Suprapubic skin (tissue), 4 donors: Measurements from ENCODE around the gene SLC30A1. TPM values are rescaled to one million over a fixed set of nuclear protein-coding genes. Genes with fewer than 3 reads are reported as not detected.

Experiments
- DNase-seq, 2 donors: peaks; one replicate each; pipeline ENCODE4 v3.0.0-alpha.2; 2019; ENCODE audit warnings: low spot score in 2 of 2
- H3K27ac ChIP-seq: fragments of 200-600 bp; sonication (generic); one replicate; pipeline ENCODE4 v1.5.1; 2019
- H3K27me3 ChIP-seq: fragments of 200-600 bp; sonication (generic); one replicate; pipeline ENCODE4 v1.5.1; 2019
- H3K36me3 ChIP-seq: fragments of 200-600 bp; sonication (generic); one replicate; pipeline ENCODE4 v1.5.1; 2019
- H3K4me1 ChIP-seq: fragments of 200-600 bp; sonication (generic); one replicate; pipeline ENCODE4 v1.5.1; 2019
- H3K4me3 ChIP-seq: fragments of 200-600 bp; sonication (generic); one replicate; pipeline ENCODE4 v1.5.1; 2019; ENCODE audit warnings: mild to moderate bottlenecking
- H3K9me3 ChIP-seq: fragments of 200-600 bp; sonication (generic); one replicate; pipeline ENCODE4 v1.5.1; 2019
- CTCF ChIP-seq, 2 donors: fragments of 200-600 bp in 1 of 2; fragments of 450-650 bp in 1 of 2; sonication (generic) in 1 of 2; IDR thresholded peaks; one replicate each; pipeline ENCODE4 v1.5.1; 2016 to 2019; ENCODE audit warnings: antibody characterized with exemption in 2 of 2, mild to moderate bottlenecking in 1 of 2, moderate library complexity in 1 of 2
- EP300 ChIP-seq: sonication (generic); formaldehyde crosslinking; IDR thresholded peaks from one replicate; pipeline ENCODE4 v1.6.1; 2017; ENCODE audit warnings: antibody characterized with exemption
- POLR2A ChIP-seq, 2 donors: fragments of 450-650 bp; IDR thresholded peaks; one replicate each; pipeline ENCODE4 v1.6.1; 2017; ENCODE audit warnings: antibody characterized with exemption in 2 of 2, mild to moderate bottlenecking in 2 of 2, moderate library complexity in 2 of 2
- POLR2AphosphoS5 ChIP-seq, 3 donors: sonication (generic); formaldehyde crosslinking; IDR thresholded peaks; one replicate each; pipeline ENCODE4 v1.6.1; 2017; ENCODE audit warnings: antibody characterized with exemption in 3 of 3
- WGBS: methylation state at CpG from one replicate; pipeline ENCODE4 v1.1.5; 2018; 5-methylcytosine and 5-hydroxymethylcytosine counted together
- total RNA-seq, 4 donors: library from RNA; depleted of rRNA; stranded (reverse); fragments of >200 nt; gene quantifications; one replicate each; pipeline ENCODE4 v1.1.0, GENCODE V29; 2016

SLC30A1 gene
- total RNA-seq, 4 donors from 2014 or later: 8.9 to 42.5 (median 29.8) TPM

GRCh38 chr1:211603713-211604112 lies 24.8 kb upstream of the SLC30A1 start:
- H3K27ac ChIP-seq: no peak overlapping the region
- H3K9me3 ChIP-seq: no peaks in the 10 kb centered on the region
- no peak for DNase-seq
- TF ChIP-seq POLR2A (IDR thresholded peaks at IDR 0.05) (no peak), POLR2AphosphoS5 (IDR thresholded peaks at IDR 0.05) (no peak), CTCF (IDR thresholded peaks at IDR 0.05) (no peak), EP300 (no peak)
- no peaks in the 10 kb centered on the region for H3K27me3 ChIP-seq
- H3K36me3 ChIP-seq: no peaks in the 10 kb centered on the region
- no peak overlapping the region for H3K4me3 ChIP-seq
- 100% methylated on average over 1 of the region's 1 CpG for WGBS
- peaks cover 19% of the 10 kb centered on the region for H3K4me1 ChIP-seq

- no peak overlapping the region for H3K27ac ChIP-seq
- H3K4me3 ChIP-seq: no peak overlapping the region
- WGBS: 75% methylated on average over 3 of the region's 3 CpGs
These were observed 24.3 kb upstream of the SLC30A1 start for GRCh38 chr1:211603191-211603701.

GRCh38 chr1:211601982-211602670 lies 23.2 kb upstream of the SLC30A1 start:
- H3K27me3 ChIP-seq: no peaks in the 10 kb centered on the region
- H3K4me1 ChIP-seq: peaks cover 19% of the 10 kb centered on the region
- DNase-seq: no peak
- H3K9me3 ChIP-seq: no peaks in the 10 kb centered on the region
- WGBS: 32% methylated on average over 7 of the region's 7 CpGs
- H3K36me3 ChIP-seq: no peaks in the 10 kb centered on the region
- no peak overlapping the region for H3K27ac ChIP-seq
- no peak for TF ChIP-seq POLR2A (IDR thresholded peaks at IDR 0.05)
- no peak for TF ChIP-seq EP300
- no peak for TF ChIP-seq CTCF (IDR thresholded peaks at IDR 0.05)
- no peak for TF ChIP-seq POLR2AphosphoS5 (IDR thresholded peaks at IDR 0.05)
- no peak overlapping the region for H3K4me3 ChIP-seq

More at GRCh38 chr1:211603191-211603701, 24.3 kb upstream of the SLC30A1 start:
- Histone ChIP-seq H3K36me3 (no peaks in the 10 kb centered on the region), H3K4me1 (peaks cover 19% of the 10 kb centered on the region), H3K9me3 (no peaks in the 10 kb centered on the region), H3K27me3 (no peaks in the 10 kb centered on the region)
- DNase-seq: no peak
- TF ChIP-seq CTCF (IDR thresholded peaks at IDR 0.05) (no peak), POLR2AphosphoS5 (IDR thresholded peaks at IDR 0.05) (no peak), EP300 (no peak), POLR2A (IDR thresholded peaks at IDR 0.05) (no peak)

GRCh38 chr1:211601159-211601558 lies 22.2 kb upstream of the SLC30A1 start:
- TF ChIP-seq POLR2AphosphoS5 (IDR thresholded peaks at IDR 0.05): no peak
- no peak for TF ChIP-seq POLR2A (IDR thresholded peaks at IDR 0.05)
- TF ChIP-seq CTCF (IDR thresholded peaks at IDR 0.05): no peak
- TF ChIP-seq EP300: no peak
- Histone ChIP-seq H3K9me3 (no peaks in the 10 kb centered on the region), H3K36me3 (no peaks in the 10 kb centered on the region), H3K4me3 (no peak overlapping the region), H3K27me3 (no peaks in the 10 kb centered on the region), H3K27ac (no peak overlapping the region), H3K4me1 (peaks cover 19% of the 10 kb centered on the region)
- no peak for DNase-seq
- 64% methylated on average over 3 of the region's 3 CpGs for WGBS

- Histone ChIP-seq H3K27ac (no peak overlapping the region), H3K9me3 (no peaks in the 10 kb centered on the region), H3K4me1 (peaks cover 19% of the 10 kb centered on the region), H3K4me3 (no peak overlapping the region), H3K36me3 (no peaks in the 10 kb centered on the region), H3K27me3 (no peaks in the 10 kb centered on the region)
- no peak for TF ChIP-seq CTCF (IDR thresholded peaks at IDR 0.05)
- no peak for TF ChIP-seq POLR2AphosphoS5 (IDR thresholded peaks at IDR 0.05)
- TF ChIP-seq POLR2A (IDR thresholded peaks at IDR 0.05): no peak
- no peak for TF ChIP-seq EP300
- no peak for DNase-seq
These were observed 20.3 kb upstream of the SLC30A1 start for GRCh38 chr1:211599250-211599649.
